ENCODE measurements around the gene DBI. TPM values are rescaled to one million over a fixed set of nuclear protein-coding genes. Genes with fewer than 3 reads are reported as not detected.
"Not testable (repeated sequence)": the region's sequence is repeated elsewhere in the genome, so short reads cannot be mapped to it uniquely, and the experiment has no call there.

Gene DBI
- total RNA-seq, 2 experiments from 2014 or later, result 23.6 to 27.4 TPM

- peaks cover 53% of the 10 kb centered on the region for H3K36me3 ChIP-seq (ENCODE audit: insufficient read depth, low read length)
- intact Hi-C loops (cut with DNase I, micrococcal nuclease), result no loop called here
- TF ChIP-seq CTCF (IDR thresholded peaks at IDR 0.05), result no peak
- no peak overlapping the region for H3K4me3 ChIP-seq (ENCODE audit: low read length)
- no peak for ATAC-seq (ENCODE audit: poor library complexity)
- ChIA-PET POLR2A (no interaction called here), CTCF (interaction anchor here (1.0 kb wide), 1 partner anchor 10 kb away, joined by 4 read pairs; no protein-coding TSS in a partner anchor)
- Mint-ChIP-seq H3K9me3 (peaks cover 3% of the 10 kb centered on the region), H3K27me3 (no peaks in the 10 kb centered on the region), H3K4me3 (no peak overlapping the region), H3K36me3 (ENCODE audit: low read depth) (peaks cover 78% of the 10 kb centered on the region), H3K27ac (no peak overlapping the region), H3K4me1 (ENCODE audit: low read depth) (peaks cover 8% of the 10 kb centered on the region)
- peaks cover 7% of the 10 kb centered on the region for H3K4me1 ChIP-seq (ENCODE audit: insufficient read depth, low read length)
- peaks cover 4 to 18% of the 10 kb centered on the region in 2 experiments for H3K9me3 ChIP-seq (ENCODE audit: control insufficient read depth in 1 of 2, insufficient read depth in 1 of 2, low read length in 2 of 2)
- H3K27me3 ChIP-seq (ENCODE audit: control insufficient read depth in 1 of 2, insufficient read depth in 2 of 2, low read length in 2 of 2), result no peaks in the 10 kb centered on the region
- no peak for DNase-seq
- no peak overlapping the region for H3K27ac ChIP-seq (ENCODE audit: low read depth in 1 of 2, low read length in 2 of 2)
Measured at GRCh38 chr2:119372778-119373568, 6.2 kb downstream of the DBI start.

GRCh38 chr2:119373907-119374745 is 7.3 kb downstream of the DBI start:
- ATAC-seq (ENCODE audit: poor library complexity); H3K4me1 ChIP-seq (ENCODE audit: insufficient read depth, low read length); H3K9me3 Mint-ChIP-seq; H3K27ac ChIP-seq (ENCODE audit: low read depth in 1 of 2, low read length in 2 of 2); intact Hi-C loops (cut with DNase I, micrococcal nuclease); DNase-seq; H3K4me3 ChIP-seq (ENCODE audit: low read length); H3K4me1 Mint-ChIP-seq (ENCODE audit: low read depth); CTCF ChIA-PET; H3K27ac Mint-ChIP-seq; H3K27me3 ChIP-seq (ENCODE audit: control insufficient read depth in 1 of 2, insufficient read depth in 2 of 2, low read length in 2 of 2); H3K27me3 Mint-ChIP-seq; H3K4me3 Mint-ChIP-seq; POLR2A ChIA-PET: not testable (repeated sequence)
- H3K36me3 Mint-ChIP-seq (ENCODE audit: low read depth), result peaks cover 68% of the 10 kb centered on the region
- peaks cover 4 to 18% of the 10 kb centered on the region in 2 experiments for H3K9me3 ChIP-seq (ENCODE audit: control insufficient read depth in 1 of 2, insufficient read depth in 1 of 2, low read length in 2 of 2)
- peaks cover 44% of the 10 kb centered on the region for H3K36me3 ChIP-seq (ENCODE audit: insufficient read depth, low read length)

GRCh38 chr2:119376406-119376805 is 9.6 kb downstream of the DBI start:
- H3K27me3 ChIP-seq (ENCODE audit: control insufficient read depth in 1 of 2, insufficient read depth in 2 of 2, low read length in 2 of 2); H3K4me1 ChIP-seq (ENCODE audit: insufficient read depth, low read length); H3K27me3 Mint-ChIP-seq; CTCF ChIA-PET; H3K9me3 Mint-ChIP-seq; H3K4me1 Mint-ChIP-seq (ENCODE audit: low read depth); ATAC-seq (ENCODE audit: poor library complexity); H3K4me3 Mint-ChIP-seq; POLR2A ChIA-PET; H3K27ac Mint-ChIP-seq; intact Hi-C loops (cut with DNase I, micrococcal nuclease); H3K27ac ChIP-seq (ENCODE audit: low read depth in 1 of 2, low read length in 2 of 2); DNase-seq; H3K4me3 ChIP-seq (ENCODE audit: low read length): not testable (repeated sequence)
- Histone ChIP-seq H3K9me3 (ENCODE audit: control insufficient read depth in 1 of 2, insufficient read depth in 1 of 2, low read length in 2 of 2) (peaks cover 4 to 18% of the 10 kb centered on the region in 2 experiments), H3K36me3 (ENCODE audit: insufficient read depth, low read length) (peaks cover 23% of the 10 kb centered on the region)
- peaks cover 45% of the 10 kb centered on the region for H3K36me3 Mint-ChIP-seq (ENCODE audit: low read depth)

- H3K4me3 Mint-ChIP-seq, result no peak overlapping the region
- H3K36me3 Mint-ChIP-seq (ENCODE audit: low read depth), result peaks cover 41% of the 10 kb centered on the region
- no peak overlapping the region for H3K4me3 ChIP-seq (ENCODE audit: low read length)
- H3K4me1 Mint-ChIP-seq (ENCODE audit: low read depth), result no peaks in the 10 kb centered on the region
- ATAC-seq (ENCODE audit: poor library complexity), result no peak
- H3K9me3 Mint-ChIP-seq, result peaks cover 3% of the 10 kb centered on the region
- intact Hi-C loops (cut with DNase I, micrococcal nuclease), result no loop called here
- ChIA-PET CTCF (no interaction called here), POLR2A (no interaction called here)
- H3K9me3 ChIP-seq (ENCODE audit: control insufficient read depth in 1 of 2, insufficient read depth in 1 of 2, low read length in 2 of 2), result peaks cover 4 to 17% of the 10 kb centered on the region in 2 experiments
- no peak overlapping the region for H3K27ac Mint-ChIP-seq
- H3K36me3 ChIP-seq (ENCODE audit: insufficient read depth, low read length), result peaks cover 19% of the 10 kb centered on the region
- DNase-seq, result no peak
- no peaks in the 10 kb centered on the region for H3K27me3 Mint-ChIP-seq
- no peak for TF ChIP-seq CTCF (IDR thresholded peaks at IDR 0.05)
- no peak overlapping the region for H3K27ac ChIP-seq (ENCODE audit: low read depth in 1 of 2, low read length in 2 of 2)
- no peaks in the 10 kb centered on the region for H3K27me3 ChIP-seq (ENCODE audit: control insufficient read depth in 1 of 2, insufficient read depth in 2 of 2, low read length in 2 of 2)
- no peaks in the 10 kb centered on the region for H3K4me1 ChIP-seq (ENCODE audit: insufficient read depth, low read length)
Measured at GRCh38 chr2:119376810-119377209, 10.0 kb downstream of the DBI start.
